GM12878 (cell line): ENCODE results near the gene KRTAP10-9. TPM values are rescaled to one million over a fixed set of nuclear protein-coding genes. Genes with fewer than 3 reads are reported as not detected.
"Not testable (repeated sequence)": the region's sequence is repeated elsewhere in the genome, so short reads cannot be mapped to it uniquely, and the experiment has no call there.

ENCODE experiments used
- ATAC-seq: fragments of 200-7000 bp; cut with Tn5 transposase; 3 replicates; pipeline ENCODE4 v1.9.1; 2020; ENCODE audit warnings: mild to moderate bottlenecking, moderate library complexity
- BruUV-seq: library from RNA; stranded (reverse); fragments of 400-500 nt; replicated peaks from 2 replicates; lab custom pipeline; 2021; lab: Mats Ljungman, UMichigan
- CTCF ChIA-PET: fragments of 300-600 bp; sonication (Branson Sonifier 250); formaldehyde crosslinking; extraction: SDS; loops from one replicate; lab custom pipeline; 2021; ENCODE audit warnings: inconsistent platforms; lab: Yijun Ruan, JAX
- POLR2A ChIA-PET: fragments of 350-600 bp; formaldehyde crosslinking; extraction: SDS; loops from one replicate; lab custom pipeline; 2021; ENCODE audit warnings: inconsistent platforms; lab: Charles Lee
- RAD21 ChIA-PET: fragments of 300-600 bp; sonication (Branson Sonifier 250); formaldehyde crosslinking; loops from one replicate; lab custom pipeline; 2023; ENCODE audit warnings: antibody characterized with exemption; ENCODE audit not compliant: unreplicated experiment; lab: Charles Lee
- SMC1A ChIA-PET: fragments of 300-600 bp; sonication (Branson Sonifier 250); formaldehyde crosslinking; loops from one replicate; lab custom pipeline; 2023; ENCODE audit not compliant: unreplicated experiment, uncharacterized antibody; lab: Charles Lee
- DNase-seq: peaks from one replicate; pipeline ENCODE4 v3.0.0-alpha.2; 2011; ENCODE audit warnings: low read depth, low spot score
- FAIRE-seq: peaks from 3 replicates; lab custom pipeline; 2011; peaks lifted over from hg19 to GRCh38; lab: Jason Lieb, UNC
- H2AFZ ChIP-seq: 2 replicates; pipeline ENCODE4 v1.6.0; 2011; ENCODE audit warnings: low read depth, low read length, control low read depth; ENCODE audit not compliant: control insufficient read depth
- H3K27ac ChIP-seq: 2 replicates; pipeline ENCODE4 v1.5.1; 2011; ENCODE audit warnings: control low read depth; ENCODE audit not compliant: control insufficient read depth, insufficient read depth
- H3K27me3 ChIP-seq, 2 experiments: replicated peaks in 1 of 2; 2 replicates each; pipeline versions ENCODE4 v1.6.0 to v1.6.1; 2011; ENCODE audit warnings: low read length in 1 of 2; ENCODE audit not compliant: control insufficient read depth in 2 of 2, insufficient read depth in 2 of 2
- H3K36me3 ChIP-seq, 2 experiments: 2 replicates each; pipeline ENCODE4 v1.5.1; 2011; ENCODE audit warnings: low read length in 1 of 2; ENCODE audit not compliant: control insufficient read depth in 2 of 2, insufficient read depth in 2 of 2
- H3K4me1 ChIP-seq: 2 replicates; pipeline ENCODE4 v1.6.1; 2011; ENCODE audit warnings: mild to moderate bottlenecking, low read length, moderate library complexity, mixed read lengths; ENCODE audit not compliant: control insufficient read depth, insufficient read depth
- H3K4me2 ChIP-seq: 2 replicates; pipeline ENCODE4 v1.6.0; 2011; ENCODE audit warnings: control low read depth; ENCODE audit not compliant: control insufficient read depth, insufficient read depth
- H3K4me3 ChIP-seq: fragments of 200-600 bp; sonication (generic); 2 replicates; pipeline ENCODE4 v1.5.1; 2016
- H3K79me2 ChIP-seq: 2 replicates; pipeline ENCODE4 v1.6.0; 2011; ENCODE audit warnings: low read length; ENCODE audit not compliant: control insufficient read depth, insufficient read depth
- H3K9ac ChIP-seq: 2 replicates; pipeline ENCODE4 v1.8.0; 2011; ENCODE audit warnings: low read length, control low read depth, mixed read lengths; ENCODE audit not compliant: control insufficient read depth, insufficient read depth
- H3K9me3 ChIP-seq: replicated peaks from 3 replicates; pipeline ENCODE4 v1.5.1; 2011; ENCODE audit warnings: mild to moderate bottlenecking, low read length; ENCODE audit not compliant: control insufficient read depth, insufficient read depth
- H4K20me1 ChIP-seq: 2 replicates; pipeline ENCODE4 v1.6.0; 2011; ENCODE audit not compliant: control insufficient read depth, insufficient read depth
- ASH2L ChIP-seq: fragments of 300-600, 200-600 bp; sonication (generic); IDR thresholded peaks from 2 replicates; pipeline ENCODE4 v1.6.1; 2017; ENCODE audit warnings: low read depth, mild to moderate bottlenecking, borderline replicate concordance
- BMI1 ChIP-seq: fragments of 450-650 bp; IDR thresholded peaks from 2 replicates; pipeline ENCODE4 v1.6.1; 2016; ENCODE audit warnings: mild to moderate bottlenecking, moderate library complexity, borderline replicate concordance
- CBFB ChIP-seq: IDR thresholded peaks from 2 replicates; pipeline ENCODE4 v1.6.1; 2016; ENCODE audit warnings: antibody characterized with exemption, low read depth
- CHD1 ChIP-seq: IDR thresholded peaks from 2 replicates; pipeline ENCODE4 v1.6.1; 2012; ENCODE audit warnings: low read depth, low read length, improper control_type of control experiment
- FOXK2 ChIP-seq: fragments of 450-650 bp; IDR thresholded peaks from 2 replicates; pipeline ENCODE4 v1.6.1; 2017; ENCODE audit warnings: mild to moderate bottlenecking, moderate library complexity
- RCOR1 ChIP-seq: conservative IDR thresholded peaks from 2 replicates; pipeline ENCODE4 v1.6.1; 2012; ENCODE audit warnings: low read depth, low read length, improper control_type of control experiment
- SIX5 ChIP-seq: IDR thresholded peaks from 2 replicates; pipeline ENCODE4 v1.6.1; 2011; ENCODE audit warnings: mild to moderate bottlenecking, low read depth, low read length, moderate library complexity; ENCODE audit not compliant: severe bottlenecking
- WGBS: methylation state at CpG from one replicate; pipeline ENCODE4 v1.1.6; 2016; ENCODE audit warnings: low lambda C conversion rate; ENCODE audit not compliant: insufficient replicate concordance, insufficient coverage; ENCODE audit errors: missing lambda C conversion rate; 5-methylcytosine and 5-hydroxymethylcytosine counted together
- in situ Hi-C: fragments of 300-500 bp; cut with MboI; formaldehyde crosslinking; loops from 9 replicates; pipeline ENCODE4 v1.14.3; 2018; ENCODE audit warnings: mixed read lengths
- intact Hi-C: fragments of 100-400 bp; cut with micrococcal nuclease; formaldehyde crosslinking; loops from one replicate; pipeline ENCODE4 v1.14.2; 2022; ENCODE audit not compliant: unreplicated experiment
- polyA plus RNA-seq, 11 experiments: library from polyadenylated mRNA; depleted of rRNA in 4 of 11; unstranded in 6 of 11; stranded (reverse) in 5 of 11; fragments of >200 nt; fragmentation: Nextera tagmentation in 4 of 11; fragmentation: Illumina TruSeq in 1 of 11; extraction: Ambion mirVana in 4 of 11; extraction: Trizol in 1 of 11; gene quantifications; 1 replicate in 1 of 11; 2 replicates in 10 of 11; pipeline versions ENCODE4 v1.2.1 to v1.2.3, GENCODE V29; 2011 to 2016; ENCODE audit warnings: inconsistent platforms in 2 of 11, missing spikeins in 2 of 11, low read depth in 1 of 11
- total RNA-seq, 4 experiments: library from RNA; depleted of rRNA in 3 of 4; stranded (reverse); fragments of >200 nt in 3 of 4; fragmentation: Illumina TruSeq in 1 of 4; extraction: Trizol in 1 of 4; gene quantifications; 2 replicates each; pipeline versions ENCODE4 v1.2.1 to v1.2.3, GENCODE V29; 2013 to 2021
- TF ChIP-seq, protein P1 (sequence below): fragments of 450-650 bp; IDR thresholded peaks from 2 replicates; pipeline ENCODE4 v1.6.1; 2017; ENCODE audit warnings: low read depth, mild to moderate bottlenecking, moderate library complexity
- TF ChIP-seq, protein P2 (sequence below), 3 experiments: IDR thresholded peaks in 2 of 3; conservative IDR thresholded peaks in 1 of 3; 2 replicates each; pipeline ENCODE4 v1.5.1; 2011; ENCODE audit warnings: low read depth in 3 of 3, low read length in 3 of 3, mild to moderate bottlenecking in 3 of 3, control low read depth in 2 of 3, moderate library complexity in 2 of 3, inconsistent platforms in 1 of 3, mixed read lengths in 1 of 3; ENCODE audit not compliant: control insufficient read depth in 2 of 3, insufficient read depth in 1 of 3; ENCODE audit errors: extremely low read depth in 1 of 3

KRTAP10-9 gene
- total and polyA plus RNA-seq, 10 of the 15 experiments (the other 5 are each of a cell fraction or from before 2014, with no cell fraction given), result not detected

DNA sequence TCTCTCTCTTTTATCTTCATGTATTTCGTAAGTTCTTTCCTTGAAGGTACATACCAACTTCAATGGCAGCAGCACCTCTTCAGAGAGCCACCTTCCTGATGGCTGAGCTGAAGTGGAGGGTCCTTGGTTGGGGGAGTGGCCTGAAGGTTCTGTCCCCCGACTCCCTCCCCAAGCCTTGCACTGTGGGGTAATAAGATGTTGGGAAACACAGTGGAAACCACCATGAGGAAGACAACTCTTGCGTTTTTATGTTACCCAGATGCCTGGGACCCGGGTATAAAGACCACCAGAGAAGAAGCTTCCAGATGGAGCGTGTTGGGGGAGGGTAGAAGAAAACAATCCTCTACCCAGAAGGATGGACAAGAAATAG lies 31.6 kb downstream of the KRTAP10-9 start (continued):
- TF ChIP-seq, protein P1, sequence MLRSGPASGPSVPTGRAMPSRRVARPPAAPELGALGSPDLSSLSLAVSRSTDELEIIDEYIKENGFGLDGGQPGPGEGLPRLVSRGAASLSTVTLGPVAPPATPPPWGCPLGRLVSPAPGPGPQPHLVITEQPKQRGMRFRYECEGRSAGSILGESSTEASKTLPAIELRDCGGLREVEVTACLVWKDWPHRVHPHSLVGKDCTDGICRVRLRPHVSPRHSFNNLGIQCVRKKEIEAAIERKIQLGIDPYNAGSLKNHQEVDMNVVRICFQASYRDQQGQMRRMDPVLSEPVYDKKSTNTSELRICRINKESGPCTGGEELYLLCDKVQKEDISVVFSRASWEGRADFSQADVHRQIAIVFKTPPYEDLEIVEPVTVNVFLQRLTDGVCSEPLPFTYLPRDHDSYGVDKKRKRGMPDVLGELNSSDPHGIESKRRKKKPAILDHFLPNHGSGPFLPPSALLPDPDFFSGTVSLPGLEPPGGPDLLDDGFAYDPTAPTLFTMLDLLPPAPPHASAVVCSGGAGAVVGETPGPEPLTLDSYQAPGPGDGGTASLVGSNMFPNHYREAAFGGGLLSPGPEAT, result no peak
- no peak for TF ChIP-seq ASH2L
- no peak for TF ChIP-seq FOXK2
- TF ChIP-seq, protein P2, sequence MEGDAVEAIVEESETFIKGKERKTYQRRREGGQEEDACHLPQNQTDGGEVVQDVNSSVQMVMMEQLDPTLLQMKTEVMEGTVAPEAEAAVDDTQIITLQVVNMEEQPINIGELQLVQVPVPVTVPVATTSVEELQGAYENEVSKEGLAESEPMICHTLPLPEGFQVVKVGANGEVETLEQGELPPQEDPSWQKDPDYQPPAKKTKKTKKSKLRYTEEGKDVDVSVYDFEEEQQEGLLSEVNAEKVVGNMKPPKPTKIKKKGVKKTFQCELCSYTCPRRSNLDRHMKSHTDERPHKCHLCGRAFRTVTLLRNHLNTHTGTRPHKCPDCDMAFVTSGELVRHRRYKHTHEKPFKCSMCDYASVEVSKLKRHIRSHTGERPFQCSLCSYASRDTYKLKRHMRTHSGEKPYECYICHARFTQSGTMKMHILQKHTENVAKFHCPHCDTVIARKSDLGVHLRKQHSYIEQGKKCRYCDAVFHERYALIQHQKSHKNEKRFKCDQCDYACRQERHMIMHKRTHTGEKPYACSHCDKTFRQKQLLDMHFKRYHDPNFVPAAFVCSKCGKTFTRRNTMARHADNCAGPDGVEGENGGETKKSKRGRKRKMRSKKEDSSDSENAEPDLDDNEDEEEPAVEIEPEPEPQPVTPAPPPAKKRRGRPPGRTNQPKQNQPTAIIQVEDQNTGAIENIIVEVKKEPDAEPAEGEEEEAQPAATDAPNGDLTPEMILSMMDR (IDR thresholded peaks at IDR 0.05 in 2 of 3, conservative IDR thresholded peaks at IDR 0.05 in 1 of 3; ENCODE audit: control insufficient read depth in 2 of 3, extremely low read depth in 1 of 3, insufficient read depth in 1 of 3, low read depth in 3 of 3, low read length in 3 of 3), result no peak
- TF ChIP-seq, all 136 proteins: peak for 0

DNA sequence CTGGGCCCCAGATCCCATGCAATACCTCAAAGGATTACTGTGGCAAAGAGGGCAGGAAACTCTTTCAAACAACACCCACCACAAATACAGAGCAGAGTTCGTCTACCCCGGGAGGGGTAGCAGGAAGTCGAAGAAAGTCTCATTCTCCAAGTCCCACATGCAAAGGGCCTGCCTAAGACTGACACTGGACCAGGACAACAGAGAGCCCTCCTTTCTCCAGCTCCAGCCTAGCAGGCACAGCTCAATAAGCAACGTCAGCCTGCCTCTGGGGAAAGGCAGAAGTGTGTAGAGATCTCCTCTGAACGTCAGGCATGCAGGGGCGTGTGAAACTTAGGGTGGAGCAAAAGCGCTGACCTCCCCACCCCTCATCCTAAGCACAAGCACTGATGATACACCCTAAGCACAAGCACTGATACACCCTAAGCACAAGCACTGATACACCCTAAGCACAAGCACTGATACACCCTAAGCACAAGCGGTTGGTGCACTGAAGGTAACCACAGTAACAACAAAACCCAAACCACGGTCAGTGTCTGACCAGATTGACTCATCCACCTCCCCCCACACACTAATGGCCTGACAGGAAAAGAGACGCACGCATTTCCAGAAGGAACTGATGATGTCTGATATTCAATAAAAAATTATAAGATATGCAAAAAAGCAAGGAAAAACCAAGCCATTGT lies 32.2 kb downstream of the KRTAP10-9 start:
- H3K4me2 ChIP-seq, result no peak overlapping the region
- BruUV-seq, result no TSS peak
- H3K4me1 ChIP-seq, result no peaks in the 10 kb centered on the region
- intact Hi-C loops (no loop called here), in situ Hi-C loops (no loop called here)
- no peak overlapping the region for H2AFZ ChIP-seq
- no peaks in the 10 kb centered on the region for H4K20me1 ChIP-seq
- H3K4me3 ChIP-seq, result no peak overlapping the region
- no peaks in the 10 kb centered on the region for H3K79me2 ChIP-seq
- H3K27ac ChIP-seq, result no peak overlapping the region
- ChIA-PET SMC1A (interaction anchor here (0.8 kb wide), 1 partner anchor 7 kb away, joined by 3 read pairs; no protein-coding TSS in a partner anchor), RAD21 (no interaction called here), CTCF (no interaction called here), POLR2A (no interaction called here)
- no peaks in the 10 kb centered on the region for H3K27me3 ChIP-seq
- peaks cover 2% of the 10 kb centered on the region; the same call in 1 of the 3 replicates for H3K9me3 ChIP-seq
- ATAC-seq (no peak), FAIRE-seq (no peak), DNase-seq (no peak)
- no peak for TF ChIP-seq SIX5
- TF ChIP-seq CHD1, result no peak
- TF ChIP-seq BMI1, result no peak
- no peak for TF ChIP-seq CBFB
- no peak for TF ChIP-seq RCOR1
- no peak overlapping the region for H3K9ac ChIP-seq
- WGBS, result 13% methylated on average over 11 of the region's 11 CpGs
- no peaks in the 10 kb centered on the region for H3K36me3 ChIP-seq

DNA sequence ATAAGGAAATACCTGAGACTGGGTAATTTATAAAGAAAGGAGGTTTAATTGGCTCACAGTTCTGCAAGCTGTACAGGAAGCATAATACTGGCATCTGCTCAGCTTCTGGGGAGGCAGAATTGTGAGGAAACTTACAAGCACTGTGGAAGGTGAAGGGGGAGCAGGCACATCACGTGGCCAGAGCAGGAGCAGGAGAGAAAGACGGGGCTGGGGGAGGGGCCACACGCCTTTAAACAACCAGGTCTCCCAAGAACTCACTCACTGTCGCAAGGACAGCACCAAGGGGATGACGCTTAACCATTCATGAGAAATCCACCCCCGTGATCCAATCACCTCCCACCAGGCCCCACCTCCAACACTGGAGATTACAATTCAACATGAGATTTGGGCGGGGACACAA lies 34.7 kb downstream of the KRTAP10-9 start:
- H3K9ac ChIP-seq, H3K27ac ChIP-seq, DNase-seq, H3K4me2 ChIP-seq, H3K4me1 ChIP-seq, SMC1A ChIA-PET, POLR2A ChIA-PET, intact Hi-C loops, H3K27me3 ChIP-seq, FAIRE-seq, BruUV-seq, H3K9me3 ChIP-seq, CTCF ChIA-PET, H3K79me2 ChIP-seq, H4K20me1 ChIP-seq, RAD21 ChIA-PET, H3K4me3 ChIP-seq, H2AFZ ChIP-seq, ATAC-seq, H3K36me3 ChIP-seq, in situ Hi-C loops: not testable (repeated sequence)
- WGBS, result 40% methylated on average over 7 of the region's 7 CpGs
